ENCODE measurements around the gene CPED1. TPM values are rescaled to one million over a fixed set of nuclear protein-coding genes. Genes with fewer than 3 reads are reported as not detected.

CPED1 gene
- total RNA-seq, 1 experiment from 2014 or later = 0.13 TPM

DNA sequence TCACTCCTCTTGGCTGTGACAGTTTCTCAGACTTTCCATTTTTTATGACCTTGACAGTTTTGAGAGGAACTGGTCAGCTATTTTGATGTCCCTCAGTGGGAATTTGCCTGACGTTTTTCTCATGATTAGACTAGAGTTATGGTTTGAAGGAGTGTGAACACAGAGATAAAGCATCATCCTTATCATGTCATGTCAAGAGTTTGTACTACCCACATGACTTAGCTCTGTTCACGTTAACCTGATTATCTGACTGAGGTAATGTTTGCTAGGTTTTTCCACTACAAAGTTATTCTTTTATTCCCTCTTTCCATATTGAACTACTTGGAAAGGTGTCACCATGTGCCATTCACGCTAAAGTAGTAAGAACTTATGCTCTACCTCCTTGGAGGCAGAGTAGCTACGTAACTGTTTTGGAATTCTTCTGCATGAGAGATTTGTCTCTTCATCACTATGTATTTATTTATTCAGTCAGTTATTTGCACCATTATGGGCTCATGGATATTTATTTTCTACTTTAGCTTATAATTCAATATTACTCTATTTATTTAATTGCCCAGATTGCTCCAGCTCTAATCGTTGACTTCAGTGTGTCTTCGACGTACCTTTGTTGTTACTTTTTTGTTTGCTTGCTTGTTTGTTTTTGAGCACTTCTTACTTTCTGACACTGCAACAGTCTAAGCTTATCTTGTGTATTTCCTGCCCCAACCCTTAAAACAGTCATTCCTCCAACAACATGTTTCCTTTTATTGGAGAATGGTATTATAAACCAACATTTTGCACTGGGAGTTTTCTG, 50.4 kb downstream of the CPED1 start:
- no peaks in the 10 kb centered on the region for H3K27me3 Mint-ChIP-seq (ENCODE audit: low read depth)
- Histone ChIP-seq H2BK5ac (ENCODE audit: insufficient read length, low read length) (no peak overlapping the region), H3K14ac (ENCODE audit: insufficient read depth, low read length) (no peak overlapping the region)

More for the DNA sequence above, 50.4 kb downstream of the CPED1 start:
- H3K23ac ChIP-seq (ENCODE audit: insufficient read length, low read depth, low read length) = no peak overlapping the region
- no peak overlapping the region for H2BK20ac ChIP-seq (ENCODE audit: low read depth, low read length, poor library complexity, severe bottlenecking)
- H2BK12ac ChIP-seq (ENCODE audit: insufficient read length, low read depth, low read length) = no peak overlapping the region
- H4K8ac ChIP-seq (replicated peaks; ENCODE audit: insufficient read length, low read depth, low read length) = no peak overlapping the region
- no peak overlapping the region for H3K4ac ChIP-seq (ENCODE audit: low read depth, low read length)
- Mint-ChIP-seq H3K4me3 (no peak overlapping the region), H3K36me3 (ENCODE audit: insufficient read depth in 1 of 3, low read depth in 3 of 3) (no peaks in the 10 kb centered on the region), H3K27ac (no peak overlapping the region), H3K9me3 (no peaks in the 10 kb centered on the region), H3K4me1 (peaks cover under 1 to 5% of the 10 kb centered on the region in 2 experiments)
- no peaks in the 10 kb centered on the region for H3K79me2 ChIP-seq (ENCODE audit: insufficient read depth, low read length)
- H3K9ac ChIP-seq (ENCODE audit: extremely low read depth, insufficient read length, low read length) = no peak overlapping the region
- no peak overlapping the region for H4K5ac ChIP-seq (ENCODE audit: insufficient read length, low read depth, low read length)
- H3K27me3 ChIP-seq (ENCODE audit: insufficient read depth, low read length) = no peaks in the 10 kb centered on the region
- H3T11ph ChIP-seq (ENCODE audit: low read length) = no peak overlapping the region
- H3K18ac ChIP-seq (ENCODE audit: insufficient read length, low read depth, low read length) = no peak overlapping the region
- no peak overlapping the region for H3K27ac ChIP-seq (ENCODE audit: insufficient read length, low read depth, low read length)
- no peaks in the 10 kb centered on the region for H4K20me1 ChIP-seq (ENCODE audit: control insufficient read depth, insufficient read depth, insufficient read length)
- H4K91ac ChIP-seq (ENCODE audit: insufficient read length, low read depth, low read length) = no peak overlapping the region
- DNase-seq = no peak
- H3K9me3 ChIP-seq (ENCODE audit: control insufficient read depth, low read depth, low read length) = no peaks in the 10 kb centered on the region
- TF ChIP-seq, protein P1, sequence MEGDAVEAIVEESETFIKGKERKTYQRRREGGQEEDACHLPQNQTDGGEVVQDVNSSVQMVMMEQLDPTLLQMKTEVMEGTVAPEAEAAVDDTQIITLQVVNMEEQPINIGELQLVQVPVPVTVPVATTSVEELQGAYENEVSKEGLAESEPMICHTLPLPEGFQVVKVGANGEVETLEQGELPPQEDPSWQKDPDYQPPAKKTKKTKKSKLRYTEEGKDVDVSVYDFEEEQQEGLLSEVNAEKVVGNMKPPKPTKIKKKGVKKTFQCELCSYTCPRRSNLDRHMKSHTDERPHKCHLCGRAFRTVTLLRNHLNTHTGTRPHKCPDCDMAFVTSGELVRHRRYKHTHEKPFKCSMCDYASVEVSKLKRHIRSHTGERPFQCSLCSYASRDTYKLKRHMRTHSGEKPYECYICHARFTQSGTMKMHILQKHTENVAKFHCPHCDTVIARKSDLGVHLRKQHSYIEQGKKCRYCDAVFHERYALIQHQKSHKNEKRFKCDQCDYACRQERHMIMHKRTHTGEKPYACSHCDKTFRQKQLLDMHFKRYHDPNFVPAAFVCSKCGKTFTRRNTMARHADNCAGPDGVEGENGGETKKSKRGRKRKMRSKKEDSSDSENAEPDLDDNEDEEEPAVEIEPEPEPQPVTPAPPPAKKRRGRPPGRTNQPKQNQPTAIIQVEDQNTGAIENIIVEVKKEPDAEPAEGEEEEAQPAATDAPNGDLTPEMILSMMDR (conservative IDR thresholded peaks at IDR 0.05) = no peak
- H3K4me2 ChIP-seq (ENCODE audit: insufficient read depth, insufficient read length, low read length) = no peak overlapping the region
- H2BK15ac ChIP-seq (ENCODE audit: low read depth, low read length) = no peak overlapping the region
- H3K4me1 ChIP-seq (ENCODE audit: insufficient read depth, low read length) = no peaks in the 10 kb centered on the region
- H3K56ac ChIP-seq (ENCODE audit: insufficient read length, low read depth, low read length) = no peak overlapping the region
- no peak overlapping the region for H2AFZ ChIP-seq (ENCODE audit: low read length)
- WGBS (ENCODE audit: extremely low coverage, insufficient read length, low lambda C conversion rate) = no CpG with 5 or more reads among the region's 7 CpGs
- H2AK5ac ChIP-seq (ENCODE audit: insufficient read length, low read length) = no peak overlapping the region
- no peaks in the 10 kb centered on the region for H3K79me1 ChIP-seq (ENCODE audit: insufficient read depth, low read depth, low read length, poor library complexity, severe bottlenecking)
- no peak overlapping the region for H2BK120ac ChIP-seq (ENCODE audit: low read depth, low read length, poor library complexity, severe bottlenecking)
- H3K23me2 ChIP-seq (ENCODE audit: insufficient read length, low read depth, low read length, poor library complexity, severe bottlenecking) = no peaks in the 10 kb centered on the region

All from H9 (cell line).